ENCODE data around the gene ZNF516.

The ZNF516 gene

DNA sequence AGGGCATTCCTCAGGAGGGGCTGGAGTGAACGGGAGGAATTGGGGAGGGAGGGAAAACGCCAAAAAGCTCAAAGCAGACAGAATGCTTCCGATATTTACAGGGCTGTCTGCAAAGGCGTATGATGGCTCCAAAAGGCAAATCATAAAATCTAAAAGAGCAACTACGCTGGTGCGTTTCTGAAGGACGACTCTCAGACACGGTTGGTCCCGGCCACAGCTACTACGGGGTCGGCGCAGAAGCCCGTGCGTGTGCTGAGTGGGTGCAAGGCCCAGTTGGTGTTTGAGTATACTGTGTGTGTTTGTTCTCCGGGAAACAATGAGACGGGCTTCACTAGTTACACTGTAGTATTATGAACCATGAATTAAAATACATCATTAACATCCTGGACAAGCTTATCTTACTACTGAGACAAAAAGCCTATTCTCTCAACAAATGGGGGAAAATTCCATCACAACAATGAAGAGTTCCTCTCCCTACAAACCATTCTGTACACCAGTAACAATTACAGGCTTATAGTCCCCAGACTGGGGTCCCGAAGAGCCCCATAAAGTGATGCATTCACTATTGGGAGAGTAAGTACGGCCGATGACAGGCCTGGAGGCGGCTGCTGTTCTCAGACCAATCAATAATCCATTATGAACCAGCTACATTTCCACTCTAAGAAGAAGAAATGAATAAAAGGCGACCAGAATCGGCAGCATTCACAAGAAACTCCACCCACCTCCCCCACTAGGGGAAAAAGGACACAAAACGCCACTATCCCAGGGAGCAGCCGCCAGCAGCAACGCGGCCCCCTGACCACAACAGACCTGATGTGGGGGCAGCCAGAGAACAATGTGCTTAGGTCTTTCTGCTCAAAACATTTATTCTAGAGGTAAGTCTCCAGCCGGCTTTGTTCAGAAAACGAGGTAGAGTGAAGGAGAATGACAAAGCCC lies 43.4 kb downstream of the ZNF516 start:
- DNase-seq: no peak

DNA sequence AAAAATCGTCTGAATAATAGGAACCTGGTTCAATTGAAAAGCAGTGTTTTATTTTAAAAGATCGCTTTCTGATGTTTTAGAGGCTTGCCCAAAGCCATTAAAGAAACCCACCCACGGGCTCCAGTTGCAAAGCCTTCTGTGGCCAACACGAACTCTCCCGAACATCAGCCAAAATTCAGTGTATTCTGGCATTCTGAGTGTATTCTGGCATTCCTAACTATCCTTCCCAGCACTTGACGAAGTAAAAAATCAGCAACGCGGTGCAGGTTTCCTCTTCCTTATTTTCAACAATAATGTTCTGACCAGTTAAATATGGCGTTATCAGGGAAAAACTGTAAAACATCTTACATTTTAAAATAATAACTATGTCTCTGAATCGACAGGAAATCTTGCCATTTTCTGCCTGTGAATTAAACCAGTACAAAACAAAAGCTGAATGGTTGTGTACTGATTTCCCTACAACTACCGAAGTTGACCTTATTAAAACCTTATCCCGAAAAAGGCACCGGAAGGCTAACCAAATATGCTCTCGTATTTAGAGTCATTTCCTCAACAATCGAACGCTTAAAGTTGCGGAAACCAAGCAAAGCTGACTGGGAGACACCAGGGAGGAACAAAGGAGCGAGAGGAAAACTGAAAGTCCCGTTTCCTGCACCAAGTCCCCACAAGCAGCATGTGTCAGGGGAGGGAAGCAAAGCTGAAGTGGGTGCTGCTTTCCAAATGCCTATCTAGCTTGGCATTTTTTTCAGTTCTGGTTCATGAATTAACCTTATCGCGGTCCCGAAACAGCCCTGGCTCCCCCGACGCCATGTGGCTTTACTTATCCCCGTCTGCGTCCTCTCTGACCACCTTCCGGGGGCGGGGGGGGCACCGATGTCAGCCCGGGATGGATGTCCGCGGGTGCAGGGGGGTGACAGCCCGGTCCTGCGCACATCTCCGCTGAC lies 44.3 kb downstream of the ZNF516 start:
- DNase-seq: no peak

DNA sequence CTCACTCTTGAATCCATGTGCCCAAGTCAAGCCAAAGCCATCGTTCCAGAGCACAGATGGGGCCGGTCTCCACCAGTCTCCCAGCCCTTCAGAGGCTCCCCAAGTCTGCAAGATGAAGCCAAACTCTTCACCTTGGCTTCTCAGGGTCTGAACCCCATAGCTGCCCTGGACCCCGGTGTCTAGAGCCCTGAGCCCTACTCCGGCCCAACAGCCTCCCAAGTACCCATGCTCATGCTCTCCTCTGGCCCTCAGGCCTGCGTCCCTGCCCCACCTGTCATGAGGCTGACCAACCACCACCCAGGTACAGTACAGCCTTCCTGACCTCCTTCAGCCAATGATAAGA lies 46.0 kb downstream of the ZNF516 start:
- no peak for DNase-seq

DNA sequence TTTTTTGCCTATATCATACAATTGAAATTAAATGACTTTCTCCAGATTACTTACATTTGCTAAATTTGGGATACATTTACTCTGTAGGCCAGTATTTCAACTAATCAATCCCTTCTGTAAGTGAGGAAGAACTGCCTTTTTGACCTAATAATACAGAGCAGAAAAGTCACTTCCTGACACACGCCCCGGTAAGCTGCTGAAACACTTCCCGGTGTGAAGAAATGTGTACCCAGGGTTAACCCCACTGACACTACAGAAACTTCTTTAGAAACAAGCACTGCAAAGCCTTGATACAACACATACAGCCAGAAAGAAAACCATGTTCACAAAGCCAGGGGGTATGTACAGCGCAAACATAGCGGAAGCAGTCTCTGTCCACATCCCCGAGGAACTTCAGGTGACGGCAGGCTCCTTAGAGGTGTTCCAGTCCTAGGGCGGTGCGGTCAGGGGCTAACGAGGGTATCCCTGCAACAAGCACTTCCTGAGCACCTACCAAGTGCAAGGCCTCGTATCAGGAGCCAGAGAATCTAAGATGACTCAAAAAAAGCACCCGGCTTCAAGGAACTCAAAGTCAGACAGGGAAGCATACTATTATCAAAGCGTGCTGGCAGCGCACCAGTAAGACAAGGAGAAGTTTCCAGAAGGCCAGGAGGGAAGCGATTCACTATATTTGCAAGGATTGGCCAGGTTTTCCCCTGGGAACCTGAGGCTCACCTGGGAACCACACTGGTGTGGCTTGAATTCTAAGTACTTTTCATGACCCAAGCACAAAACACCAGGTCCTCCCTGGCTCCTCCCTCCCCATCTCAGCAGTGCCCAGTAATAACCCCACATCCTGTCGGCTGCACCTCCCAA lies 46.6 kb downstream of the ZNF516 start:
- no peak for DNase-seq

DNA sequence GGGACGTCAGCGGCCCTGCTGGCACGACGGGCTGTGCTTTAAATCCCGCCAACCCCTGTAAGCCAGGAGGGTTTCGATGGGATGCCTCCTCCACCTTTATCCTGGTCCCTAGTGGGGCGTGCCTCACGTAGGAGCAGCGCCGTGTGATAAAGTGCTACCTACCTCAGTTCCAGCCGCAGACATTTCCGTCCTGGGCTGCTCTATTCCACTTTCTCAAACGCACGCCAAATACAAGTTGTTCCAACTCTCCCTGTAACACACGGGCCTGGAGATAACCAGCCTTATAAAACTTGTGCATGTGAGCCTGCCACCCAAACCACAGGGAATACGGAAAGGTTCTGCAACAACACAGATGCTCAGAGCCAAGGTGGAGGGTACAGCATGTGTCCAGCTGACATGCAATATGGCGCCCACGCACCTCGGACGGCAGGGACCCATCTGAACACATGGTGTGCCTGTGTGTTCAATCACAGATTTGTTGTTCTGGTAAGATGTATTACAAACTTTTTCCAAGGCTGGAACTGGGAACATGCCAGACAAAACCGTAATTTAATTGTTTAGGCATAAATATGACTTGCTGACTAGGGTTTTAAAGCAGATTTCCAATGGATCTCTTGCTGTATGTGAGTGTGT lies 47.7 kb downstream of the ZNF516 start:
- no peak for DNase-seq

DNA sequence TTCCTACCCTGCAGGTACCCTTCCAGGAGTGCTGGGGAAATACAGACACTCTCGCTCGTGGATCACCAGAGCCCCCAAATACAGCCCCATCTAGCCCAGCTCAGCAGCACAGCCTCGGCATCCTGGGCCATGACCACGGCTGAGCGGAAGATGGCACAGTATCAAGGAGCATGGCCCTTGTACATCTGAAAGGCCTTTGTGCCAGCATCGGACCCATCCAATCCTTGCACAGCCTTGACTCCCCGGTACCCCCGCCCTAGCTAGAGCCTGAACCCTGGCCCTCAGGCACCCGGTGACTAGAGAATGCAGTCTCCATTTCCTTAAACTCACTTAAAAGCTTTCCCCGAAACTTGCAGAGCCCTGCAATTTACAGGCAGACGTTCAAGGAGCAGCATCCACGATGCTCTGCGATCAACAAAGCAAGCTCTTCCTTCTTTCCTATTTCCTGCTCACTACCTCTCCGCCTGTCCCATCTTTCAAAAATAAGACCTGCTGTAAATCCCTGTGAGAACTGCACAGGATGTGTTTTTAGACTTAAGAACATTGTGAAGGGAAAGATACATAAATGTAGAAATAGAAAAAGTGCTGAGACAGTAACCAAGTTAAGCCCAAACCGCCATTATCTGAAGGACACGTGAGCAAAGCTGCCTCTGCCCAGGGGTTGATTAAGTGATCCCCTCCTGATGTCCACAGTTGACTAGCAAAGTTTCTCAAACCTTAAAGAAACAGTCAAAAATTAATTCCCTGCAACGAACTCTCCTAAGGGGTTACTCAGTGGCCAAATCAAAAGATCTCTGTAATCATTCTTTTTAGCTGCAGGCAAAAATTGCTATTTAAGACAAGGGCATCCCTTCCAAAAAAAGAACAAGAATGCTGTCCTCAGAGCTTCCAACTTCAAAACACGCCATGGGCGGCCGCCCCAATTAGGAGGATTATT lies 48.5 kb downstream of the ZNF516 start:
- DNase-seq: no peak

DNA sequence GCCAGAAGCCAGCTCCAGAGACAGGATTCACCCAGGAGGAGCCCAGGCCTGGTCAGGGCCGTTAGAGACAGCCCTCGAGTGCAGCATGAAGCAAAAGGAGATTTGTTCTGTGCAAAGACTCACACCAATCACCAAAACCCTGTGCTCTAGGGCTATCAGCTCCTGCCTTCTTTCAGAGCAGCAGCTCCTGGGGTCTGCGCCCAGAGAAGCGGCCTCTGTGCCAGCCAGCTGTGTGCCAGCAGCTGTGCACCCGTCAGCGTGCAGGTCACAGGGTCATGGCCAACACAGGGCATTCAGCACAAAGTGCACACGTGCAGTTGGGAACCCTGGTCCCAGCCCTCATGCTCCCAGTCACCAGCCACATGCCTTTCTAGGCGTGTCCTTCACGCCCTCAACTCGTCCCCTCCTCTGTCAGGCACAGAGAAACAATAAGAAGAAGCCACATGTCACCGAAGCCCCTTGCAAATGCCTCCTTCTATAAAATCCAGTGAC lies 49.3 kb downstream of the ZNF516 start:
- no peak for DNase-seq

DNA sequence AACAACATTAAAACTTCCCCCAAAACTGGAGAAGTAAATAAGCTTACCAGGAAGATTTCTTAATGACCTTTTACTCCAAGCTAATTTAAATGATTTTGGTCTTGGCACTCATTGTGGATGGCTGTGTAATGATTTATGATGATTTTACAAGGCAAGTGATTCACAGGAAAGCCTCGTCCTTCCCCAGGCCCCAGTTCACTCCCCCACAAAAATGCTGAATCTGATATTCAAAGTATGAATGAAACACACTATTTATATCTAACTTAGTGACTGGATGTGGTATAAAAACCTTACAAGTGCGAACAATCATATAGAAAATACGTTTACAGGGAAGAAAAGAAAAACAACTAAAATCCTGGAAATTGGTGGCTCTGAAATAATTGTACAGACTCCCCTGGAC lies 49.8 kb downstream of the ZNF516 start:
- no peak for DNase-seq

DNA sequence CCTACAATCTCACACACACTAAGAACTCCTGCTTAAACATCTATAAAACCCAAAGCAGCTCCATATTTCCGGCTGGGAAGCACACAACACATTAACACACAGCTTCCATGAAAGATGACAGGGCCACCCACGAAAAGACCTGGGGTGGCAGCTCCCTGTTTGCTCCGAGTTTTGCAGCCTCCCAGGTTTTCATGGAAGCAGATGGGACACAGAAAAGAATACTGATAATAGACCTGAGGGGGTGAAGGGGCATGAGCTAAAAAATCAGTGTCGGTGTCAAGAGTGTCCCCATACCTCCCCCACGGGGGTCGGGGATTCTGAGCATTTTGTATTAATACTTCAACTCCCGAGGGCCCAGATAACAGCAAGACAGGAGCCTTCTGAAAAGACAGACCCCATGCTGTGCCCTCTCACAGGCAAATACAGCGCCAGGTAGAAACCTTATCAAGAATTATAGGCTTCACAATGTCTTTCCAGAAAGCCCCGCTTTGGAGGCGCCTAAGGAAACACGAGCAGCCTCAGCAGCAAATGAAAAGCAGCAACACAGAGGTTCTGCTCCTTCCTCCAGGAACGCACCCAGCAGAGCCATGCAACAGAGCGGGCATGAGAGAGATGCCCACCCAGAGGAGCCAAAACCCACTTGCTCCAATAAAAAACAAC lies 50.5 kb downstream of the ZNF516 start:
- no peak for DNase-seq

DNA sequence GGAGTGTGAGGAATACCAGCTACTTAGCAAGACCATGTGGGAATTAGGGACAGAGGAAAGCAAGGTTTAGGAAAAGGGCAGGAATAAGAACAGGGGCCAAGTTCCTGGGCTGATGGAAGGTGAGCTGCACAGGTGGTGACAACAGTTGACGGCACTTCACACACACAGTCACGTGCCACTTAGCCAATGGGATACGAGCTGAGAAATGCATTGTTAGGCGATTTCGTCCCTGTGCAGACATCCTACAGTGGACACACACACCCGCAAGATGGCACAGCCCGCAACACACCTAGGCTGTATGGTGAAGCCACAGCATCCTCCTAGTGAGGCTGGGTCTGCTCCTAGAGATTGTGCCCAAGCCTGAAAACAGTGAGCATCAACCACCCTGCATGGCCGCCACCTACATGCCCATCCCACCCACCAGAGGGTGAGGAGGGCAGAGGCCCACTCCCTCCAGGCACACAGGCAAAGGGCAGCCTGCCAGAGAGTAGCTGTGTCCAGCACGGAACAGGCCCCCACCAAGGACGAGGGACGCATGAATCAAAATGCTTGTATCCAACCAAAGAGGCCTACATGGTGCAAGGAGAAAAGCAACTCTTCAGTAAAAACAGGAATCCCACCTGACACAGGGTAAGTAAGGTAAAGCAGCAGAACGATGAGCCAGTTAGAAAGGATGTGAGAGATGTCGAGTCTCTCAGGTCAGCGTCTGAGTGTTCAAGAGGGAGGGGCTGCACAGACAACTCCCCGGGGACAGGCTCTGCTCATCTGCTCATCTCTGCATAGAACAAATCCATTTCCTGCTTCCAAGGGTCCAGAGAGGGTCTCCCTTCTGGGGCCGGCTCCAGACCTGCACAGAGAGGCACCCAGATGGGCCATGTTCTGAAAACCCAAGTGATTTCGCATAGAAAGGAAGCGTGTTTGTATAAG lies 51.3 kb downstream of the ZNF516 start:
- no peak for DNase-seq

DNA sequence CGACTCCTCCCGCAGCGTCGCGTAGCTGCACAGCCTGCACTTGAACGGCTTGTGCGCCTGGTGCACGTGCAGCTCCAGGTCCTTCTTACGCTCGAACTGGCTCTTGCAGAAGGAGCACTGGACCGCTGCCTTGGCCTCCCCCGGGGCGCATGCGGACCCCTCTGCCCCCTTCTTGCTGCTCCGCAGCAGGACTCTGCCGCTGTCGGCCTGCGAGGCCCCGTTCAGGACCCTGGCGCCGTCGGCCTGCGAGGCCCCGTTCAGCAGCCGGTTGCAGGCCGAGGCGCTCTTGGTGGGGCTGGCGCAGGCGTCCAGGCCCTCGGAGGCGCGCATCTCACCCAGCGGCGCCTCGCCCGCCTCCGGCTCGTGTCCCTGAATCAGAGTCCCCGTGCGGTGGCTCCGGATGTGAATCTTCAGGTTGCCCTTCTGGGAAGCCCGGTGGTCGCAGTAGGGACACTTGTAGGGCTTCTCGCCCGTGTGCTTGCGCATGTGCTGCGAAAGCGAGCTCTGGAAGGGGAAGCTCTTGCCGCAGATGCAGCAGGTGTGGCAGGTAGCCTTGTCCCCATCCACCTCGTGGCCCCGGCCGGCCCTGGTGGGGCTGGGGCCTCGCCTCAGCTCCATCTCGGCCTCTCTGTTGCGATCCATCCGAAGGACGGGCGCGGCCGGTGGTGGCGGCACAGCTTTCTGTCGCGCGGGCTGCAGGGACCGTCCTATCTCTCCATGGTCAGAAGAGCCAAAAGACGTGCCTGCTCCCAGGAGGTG lies 52.5 kb downstream of the ZNF516 start:
- DNase-seq: no peak

DNA sequence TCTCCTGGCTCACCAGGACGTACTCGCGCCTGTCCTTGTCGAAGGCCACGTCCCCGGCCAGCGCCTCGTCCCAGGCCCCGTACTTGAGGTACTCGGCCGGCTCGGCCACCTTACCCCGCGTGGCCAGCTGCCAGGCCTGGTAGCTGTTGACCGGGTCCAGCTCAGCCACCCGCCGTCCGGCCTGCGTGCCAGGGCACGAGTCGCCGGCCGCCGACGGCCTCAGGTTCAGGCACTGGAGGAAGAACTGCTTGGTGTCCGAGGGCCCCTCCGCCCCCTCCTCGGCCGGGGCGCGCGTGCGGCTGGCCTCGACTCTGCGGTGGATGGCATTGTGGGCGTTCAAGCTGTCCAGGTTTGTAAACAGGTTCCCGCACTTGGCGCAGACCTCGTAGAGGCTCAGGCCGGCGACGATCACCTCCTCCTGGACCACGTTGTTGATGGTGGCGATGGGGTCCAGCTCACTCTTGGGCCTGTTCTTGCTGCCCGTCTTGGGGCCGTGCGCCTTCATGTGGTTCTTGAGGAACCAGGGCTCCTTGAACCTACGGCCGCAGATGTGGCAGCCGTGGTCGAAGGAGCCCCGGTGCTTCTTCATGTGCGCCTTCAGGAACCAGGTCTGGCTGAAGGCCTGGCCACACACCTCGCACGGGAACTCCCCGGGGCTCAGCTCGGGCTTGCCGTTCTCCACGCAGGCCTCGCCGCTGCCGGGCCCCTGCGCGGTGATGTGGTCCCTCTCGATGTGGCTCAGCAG lies 53.2 kb downstream of the ZNF516 start:
- DNase-seq: no peak

DNA sequence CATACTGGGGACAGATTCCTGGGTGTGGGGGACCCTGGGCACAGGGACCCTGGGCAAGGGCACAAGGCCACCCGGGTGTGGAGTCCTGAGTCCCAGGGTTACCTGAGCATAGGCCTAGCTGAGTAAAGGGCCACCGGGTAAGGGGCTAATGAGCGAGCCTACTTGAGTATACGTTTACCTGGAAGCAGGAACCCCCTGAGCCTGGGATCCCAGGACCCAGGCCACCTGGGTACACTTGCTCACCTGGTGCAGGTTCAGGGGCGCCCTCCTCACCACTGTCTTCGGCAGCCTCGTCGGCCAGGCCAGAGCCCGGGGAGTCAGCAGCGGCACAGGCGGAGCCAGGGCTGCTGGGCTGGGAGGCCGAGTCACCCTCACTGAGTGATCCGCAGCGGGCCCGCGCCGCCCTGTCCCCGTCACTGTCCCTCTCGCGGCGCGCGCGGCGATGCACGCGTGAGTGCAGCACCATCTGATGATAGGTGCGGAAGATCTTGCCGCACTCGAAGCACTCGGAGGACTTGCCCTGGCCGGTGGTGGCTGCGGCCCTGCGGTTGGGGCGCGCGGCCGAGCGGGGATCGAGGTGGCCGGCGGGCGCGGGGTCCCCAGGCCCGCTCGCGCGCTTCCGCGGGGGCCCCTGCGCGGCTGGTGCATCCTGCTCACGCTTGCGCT lies 53.9 kb downstream of the ZNF516 start:
- no peak for DNase-seq

DNA sequence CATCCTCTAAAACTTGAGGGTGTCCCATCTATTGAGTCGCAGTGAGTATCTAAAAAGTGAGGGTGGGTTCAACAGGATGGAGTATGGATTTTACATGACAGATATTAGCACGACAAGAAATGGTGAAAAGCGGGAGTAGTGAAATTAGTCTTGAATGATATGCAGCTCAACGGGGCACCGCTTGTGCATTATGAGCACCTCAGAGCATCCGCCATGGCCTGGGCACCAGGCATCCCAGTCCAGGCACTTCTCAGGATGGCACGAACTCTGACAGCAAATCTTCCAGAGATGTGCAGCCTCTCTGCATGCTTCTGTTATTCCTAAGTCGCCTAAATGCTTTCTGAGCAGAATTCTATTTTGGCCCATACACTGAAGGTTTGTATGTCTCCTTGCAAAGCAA lies 57.1 kb downstream of the ZNF516 start:
- no peak for DNase-seq

DNA sequence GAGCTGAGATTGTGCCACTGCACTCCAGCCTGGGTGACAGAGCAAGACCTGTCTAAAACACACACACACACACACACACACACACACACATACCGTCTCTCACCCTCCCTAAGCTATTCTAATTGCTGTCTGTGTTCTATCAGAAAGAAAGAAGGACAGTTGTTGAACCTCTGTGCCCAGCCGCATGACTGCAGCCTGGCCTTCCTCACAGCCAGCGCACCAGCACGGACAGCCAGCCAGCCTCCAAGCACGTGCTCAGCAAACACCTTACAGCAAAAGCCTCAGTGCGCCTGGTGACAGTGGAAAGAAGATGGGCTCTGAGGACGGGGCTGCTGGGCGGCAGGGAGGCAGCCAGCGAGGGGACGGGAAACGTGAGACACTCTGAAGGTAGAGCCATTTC lies 58.0 kb downstream of the ZNF516 start:
- no peak for DNase-seq

DNA sequence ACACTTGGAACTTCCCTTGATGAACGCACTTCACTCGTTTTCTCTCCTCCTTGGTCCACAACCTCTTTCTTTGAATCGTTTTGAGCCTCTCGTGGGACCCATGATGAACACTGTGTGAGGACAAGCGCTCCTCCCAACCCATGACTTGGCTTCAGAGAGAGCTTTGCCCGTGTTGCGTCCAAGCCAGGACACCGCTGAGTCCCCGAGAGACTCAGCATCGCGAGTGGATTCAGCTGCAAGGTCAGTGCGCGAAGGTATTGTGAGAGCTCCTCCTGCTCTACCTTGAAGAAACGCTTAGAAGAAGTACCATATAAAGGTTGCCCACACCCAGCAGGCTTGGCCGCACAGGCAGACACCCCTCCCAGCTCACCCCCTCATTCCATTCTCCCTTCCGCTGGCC lies 58.7 kb downstream of the ZNF516 start:
- no peak for DNase-seq

DNA sequence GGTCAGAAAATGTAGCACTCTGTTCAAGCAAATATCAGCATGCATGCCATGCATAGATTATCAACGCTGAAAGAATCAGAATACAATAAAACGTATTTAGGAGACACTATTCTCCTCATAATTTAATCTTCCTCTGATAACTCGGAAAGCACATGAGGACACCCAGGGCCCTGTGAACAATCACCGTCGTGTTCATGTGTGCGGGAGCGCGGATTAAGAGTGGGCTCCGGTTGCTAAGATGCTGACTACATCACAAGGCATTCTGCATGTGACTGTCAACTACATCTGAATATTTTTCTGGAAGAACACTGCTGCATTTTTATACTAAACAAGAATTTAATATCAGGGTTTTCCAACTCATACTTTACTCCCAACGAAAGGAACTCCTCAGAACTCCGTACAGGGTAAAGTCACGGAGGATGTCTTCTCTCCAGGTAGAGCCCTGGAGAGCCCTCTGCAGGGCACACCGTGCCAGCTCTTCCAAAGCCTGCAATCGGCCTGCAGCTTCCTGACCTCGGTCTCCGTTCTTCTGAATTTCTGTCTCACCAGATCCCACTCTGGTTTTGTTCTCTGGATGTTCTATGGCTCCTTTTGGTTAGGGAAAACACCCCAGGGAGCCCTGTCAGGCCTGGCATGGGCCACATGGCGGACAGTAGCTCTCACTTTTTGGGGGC lies 59.6 kb downstream of the ZNF516 start:
- DNase-seq: no peak

Measured in NCI-H446 treated with DMSO at 0.1 percent for 48 hours (cell line).